Osteoblast (primary cell): Measurements from ENCODE around the gene ZFHX3. TPM values are rescaled to one million over a fixed set of nuclear protein-coding genes. Genes with fewer than 3 reads are reported as not detected.

Source experiments
- DNase-seq: peaks from one replicate; pipeline ENCODE4 v3.0.0; 2011; ENCODE audit warnings: low spot score, mixed read lengths; ENCODE audit not compliant: insufficient read length; ENCODE audit errors: missing footprints
- H2AFZ ChIP-seq: 2 replicates; pipeline ENCODE4 v1.6.0; 2011; ENCODE audit warnings: mild to moderate bottlenecking, low read length
- H3K27ac ChIP-seq: 2 replicates; pipeline ENCODE4 v1.5.1; 2011; ENCODE audit warnings: mild to moderate bottlenecking, low read depth, low read length, moderate library complexity
- H3K27me3 ChIP-seq: 2 replicates; pipeline ENCODE4 v1.6.0; 2012; ENCODE audit warnings: mild to moderate bottlenecking, control low read depth, inconsistent platforms, low read length, moderate library complexity; ENCODE audit not compliant: insufficient read depth
- H3K36me3 ChIP-seq: 2 replicates; pipeline ENCODE4 v1.5.1; 2011; ENCODE audit warnings: mild to moderate bottlenecking, low read length, control low read depth, moderate library complexity; ENCODE audit not compliant: insufficient read depth
- H3K4me1 ChIP-seq: 2 replicates; pipeline ENCODE4 v1.5.1; 2011; ENCODE audit warnings: mild to moderate bottlenecking, low read length, control low read depth, moderate library complexity; ENCODE audit not compliant: insufficient read depth
- H3K4me2 ChIP-seq: 2 replicates; pipeline ENCODE4 v1.6.0; 2011; ENCODE audit warnings: mild to moderate bottlenecking, low read length; ENCODE audit not compliant: insufficient read depth
- H3K4me3 ChIP-seq: fragments of 200-600 bp; sonication (generic); 3 replicates; pipeline ENCODE4 v1.5.1; 2012; ENCODE audit warnings: mild to moderate bottlenecking, low read length, inconsistent platforms; ENCODE audit not compliant: insufficient read depth
- H3K79me2 ChIP-seq: 2 replicates; pipeline ENCODE4 v1.6.0; 2012; ENCODE audit warnings: mild to moderate bottlenecking, low read length, control low read depth, inconsistent platforms; ENCODE audit not compliant: insufficient read depth
- H3K9me3 ChIP-seq: 2 replicates; pipeline ENCODE4 v1.5.1; 2011; ENCODE audit warnings: low read depth, low read length, control low read depth
- H4K20me1 ChIP-seq: 2 replicates; pipeline ENCODE4 v1.6.0; 2012; ENCODE audit warnings: mild to moderate bottlenecking, low read length, control low read depth; ENCODE audit not compliant: insufficient read depth
- CTCF ChIP-seq: IDR thresholded peaks from 2 replicates; pipeline ENCODE4 v1.5.1; 2011; ENCODE audit warnings: mild to moderate bottlenecking, low read depth, low read length, moderate library complexity; ENCODE audit errors: extremely low read depth
- total RNA-seq: library from RNA; depleted of rRNA; stranded (reverse); fragments of >200 nt; gene quantifications from 2 replicates; pipeline ENCODE4 v1.2.3, GENCODE V29; 2012

The ZFHX3 gene
- total RNA-seq, 1 donor, result 14.5 TPM

DNA sequence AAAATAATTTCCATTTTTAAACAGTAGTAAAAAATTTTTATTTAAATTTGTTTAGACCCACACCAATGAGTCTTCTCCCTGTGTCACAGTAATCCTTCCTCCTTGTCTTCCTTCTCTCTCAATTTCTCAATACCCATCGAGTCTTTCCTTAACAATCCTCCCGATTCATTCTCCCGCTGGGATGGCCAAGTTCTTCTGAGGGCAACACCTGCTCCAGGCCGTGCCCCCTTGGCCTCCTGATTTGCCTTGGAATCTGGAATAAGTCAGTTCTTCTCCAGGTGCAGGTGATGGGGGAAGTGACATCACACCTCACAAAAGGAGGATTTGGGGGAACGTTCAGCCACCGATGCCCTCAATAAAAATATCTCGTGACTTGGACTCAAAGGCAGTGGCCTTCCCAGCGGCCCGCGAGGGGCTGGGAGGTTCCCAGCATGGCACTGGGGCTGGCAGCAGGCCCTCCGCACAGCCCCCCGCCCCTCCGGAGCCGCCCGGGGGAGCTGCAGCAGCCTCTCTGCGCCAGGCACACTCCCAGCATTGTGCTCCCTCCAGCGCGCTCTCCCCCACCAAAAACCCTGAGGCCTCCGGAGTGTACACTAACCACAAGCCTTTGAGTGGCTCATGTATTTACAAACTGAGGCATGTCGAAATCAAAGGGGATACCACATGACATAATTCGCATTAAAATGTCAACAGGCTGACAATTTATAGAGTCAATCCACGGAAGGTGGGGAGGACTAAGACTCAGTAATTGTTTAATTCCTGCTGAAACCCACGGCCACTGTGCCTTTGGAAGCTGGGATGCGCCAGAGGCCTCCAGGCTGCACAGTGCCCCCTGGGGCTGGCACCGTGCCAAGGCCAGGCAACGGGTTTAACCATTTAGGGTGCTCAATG, 120.5 kb downstream of the ZFHX3 start:
- peak overlapping the region; percentile 25 for H3K27ac ChIP-seq
- H3K79me2 ChIP-seq, result peaks cover 74% of the 10 kb centered on the region
- H3K4me3 ChIP-seq, result peak overlapping the region; percentile 52
- DNase-seq, result peak; percentile 96
- no peak overlapping the region for H2AFZ ChIP-seq
- no peaks in the 10 kb centered on the region for H3K36me3 ChIP-seq
- H4K20me1 ChIP-seq, result peaks cover 46% of the 10 kb centered on the region
- no peaks in the 10 kb centered on the region for H3K27me3 ChIP-seq
- H3K9me3 ChIP-seq, result no peaks in the 10 kb centered on the region
- TF ChIP-seq CTCF, result no peak
- H3K4me2 ChIP-seq, result peak overlapping the region; percentile 69
- peaks cover 24% of the 10 kb centered on the region for H3K4me1 ChIP-seq

- no peak for DNase-seq
- Histone ChIP-seq H3K4me2 (no peak overlapping the region), H3K27ac (no peak overlapping the region)
These were observed 121.5 kb downstream of the ZFHX3 start for GRCh38 chr16:72926177-72927070.

GRCh38 chr16:72925631-72925979, 122.3 kb downstream of the ZFHX3 start:
- DNase-seq, result peak; percentile 65
- H2AFZ ChIP-seq, result no peak overlapping the region
- no peak overlapping the region for H3K4me2 ChIP-seq
- H3K27ac ChIP-seq, result no peak overlapping the region
- TF ChIP-seq CTCF, result no peak
- H3K36me3 ChIP-seq, result no peaks in the 10 kb centered on the region
- H3K9me3 ChIP-seq, result no peaks in the 10 kb centered on the region
- no peaks in the 10 kb centered on the region for H3K27me3 ChIP-seq
- H4K20me1 ChIP-seq, result peaks cover 55% of the 10 kb centered on the region
- peaks cover 8% of the 10 kb centered on the region for H3K4me1 ChIP-seq
- peaks cover 80% of the 10 kb centered on the region for H3K79me2 ChIP-seq
- no peak overlapping the region for H3K4me3 ChIP-seq

More at GRCh38 chr16:72926177-72927070, 121.5 kb downstream of the ZFHX3 start:
- no peaks in the 10 kb centered on the region for H3K9me3 ChIP-seq
- H3K79me2 ChIP-seq, result peaks cover 78% of the 10 kb centered on the region
- no peaks in the 10 kb centered on the region for H3K36me3 ChIP-seq
- peaks cover 16% of the 10 kb centered on the region for H3K4me1 ChIP-seq
- no peaks in the 10 kb centered on the region for H3K27me3 ChIP-seq
- no peak overlapping the region for H3K4me3 ChIP-seq
- H4K20me1 ChIP-seq, result peaks cover 52% of the 10 kb centered on the region
- no peak for TF ChIP-seq CTCF
- H2AFZ ChIP-seq, result no peak overlapping the region
